HG03103 (cell line): Measurements from ENCODE around the gene GAL3ST1.
"Not testable (repeated sequence)": the region's sequence is repeated elsewhere in the genome, so short reads cannot be mapped to it uniquely, and the experiment has no call there.

Experiments
- ATAC-seq: cut with Tn5 transposase; IDR thresholded peaks from one replicate; pipeline ENCODE4 v1.9.1; 2021; ENCODE audit warnings: low read depth; ENCODE audit not compliant: unreplicated experiment

The GAL3ST1 gene

GRCh38 chr22:30566125-30566524 lies 8.3 kb downstream of the GAL3ST1 start:
- no peak for ATAC-seq

- no peak for ATAC-seq
Measured at GRCh38 chr22:30565341-30565740, 9.1 kb downstream of the GAL3ST1 start.

- ATAC-seq: no peak
Measured at GRCh38 chr22:30564761-30565119, 9.7 kb downstream of the GAL3ST1 start.

GRCh38 chr22:30564045-30564760 lies 10.3 kb downstream of the GAL3ST1 start:
- no peak for ATAC-seq

GRCh38 chr22:30562366-30562765 lies 12.1 kb downstream of the GAL3ST1 start:
- ATAC-seq: no peak

GRCh38 chr22:30561402-30562189 lies 12.9 kb downstream of the GAL3ST1 start:
- no peak for ATAC-seq

GRCh38 chr22:30560643-30561202 lies 13.7 kb downstream of the GAL3ST1 start:
- not testable (repeated sequence) for ATAC-seq

- ATAC-seq: no peak
Measured at GRCh38 chr22:30559889-30560288, 14.6 kb downstream of the GAL3ST1 start.

- ATAC-seq: no peak
Measured at GRCh38 chr22:30557243-30557642, 17.2 kb downstream of the GAL3ST1 start.

- ATAC-seq: no peak
Measured at GRCh38 chr22:30556388-30556787, 18.1 kb downstream of the GAL3ST1 start.

- no peak for ATAC-seq
Measured at GRCh38 chr22:30555282-30556210, 18.9 kb downstream of the GAL3ST1 start.

- ATAC-seq: no peak
Measured at GRCh38 chr22:30553971-30554370, 20.5 kb downstream of the GAL3ST1 start.

GRCh38 chr22:30552719-30553118 lies 21.7 kb downstream of the GAL3ST1 start:
- ATAC-seq: no peak

GRCh38 chr22:30551813-30552212 lies 22.7 kb downstream of the GAL3ST1 start:
- not testable (repeated sequence) for ATAC-seq

GRCh38 chr22:30547188-30547587 lies 27.3 kb downstream of the GAL3ST1 start:
- ATAC-seq: no peak

GRCh38 chr22:30546616-30547015 lies 27.8 kb downstream of the GAL3ST1 start, which contains the start of gene SEC14L6:
Gene SEC14L6, minus strand, starts transcription at chr22:30546741. Its CDS starts 59 bp downstream, at chr22:30546682.
- no peak for ATAC-seq

- no peak for ATAC-seq
Measured at GRCh38 chr22:30542811-30543188, 31.7 kb downstream of the GAL3ST1 start.

GRCh38 chr22:30541961-30542810 lies 32.3 kb downstream of the GAL3ST1 start:
- no peak for ATAC-seq

- not testable (repeated sequence) for ATAC-seq
Measured at GRCh38 chr22:30541511-30541910, 33.0 kb downstream of the GAL3ST1 start.

GRCh38 chr22:30539368-30539767 lies 35.1 kb downstream of the GAL3ST1 start:
- ATAC-seq: no peak
